NB4 (cell line): ENCODE results near the gene CSTPP1.

Experiments
- POLR2A ChIP-seq: IDR thresholded peaks from 2 replicates; pipeline ENCODE4 v1.6.1; 2011; ENCODE audit warnings: mild to moderate bottlenecking; ENCODE audit not compliant: insufficient read length; ENCODE audit errors: extremely low read depth
- TF ChIP-seq, protein P1 (sequence below): IDR thresholded peaks from one replicate; pipeline ENCODE4 v1.5.1; 2012; ENCODE audit warnings: low read depth, low read length
- TF ChIP-seq, protein P2 (sequence below): IDR thresholded peaks from 2 replicates; pipeline ENCODE4 v1.6.1; 2011; ENCODE audit warnings: low read depth, low read length

- TF ChIP-seq, protein P1, sequence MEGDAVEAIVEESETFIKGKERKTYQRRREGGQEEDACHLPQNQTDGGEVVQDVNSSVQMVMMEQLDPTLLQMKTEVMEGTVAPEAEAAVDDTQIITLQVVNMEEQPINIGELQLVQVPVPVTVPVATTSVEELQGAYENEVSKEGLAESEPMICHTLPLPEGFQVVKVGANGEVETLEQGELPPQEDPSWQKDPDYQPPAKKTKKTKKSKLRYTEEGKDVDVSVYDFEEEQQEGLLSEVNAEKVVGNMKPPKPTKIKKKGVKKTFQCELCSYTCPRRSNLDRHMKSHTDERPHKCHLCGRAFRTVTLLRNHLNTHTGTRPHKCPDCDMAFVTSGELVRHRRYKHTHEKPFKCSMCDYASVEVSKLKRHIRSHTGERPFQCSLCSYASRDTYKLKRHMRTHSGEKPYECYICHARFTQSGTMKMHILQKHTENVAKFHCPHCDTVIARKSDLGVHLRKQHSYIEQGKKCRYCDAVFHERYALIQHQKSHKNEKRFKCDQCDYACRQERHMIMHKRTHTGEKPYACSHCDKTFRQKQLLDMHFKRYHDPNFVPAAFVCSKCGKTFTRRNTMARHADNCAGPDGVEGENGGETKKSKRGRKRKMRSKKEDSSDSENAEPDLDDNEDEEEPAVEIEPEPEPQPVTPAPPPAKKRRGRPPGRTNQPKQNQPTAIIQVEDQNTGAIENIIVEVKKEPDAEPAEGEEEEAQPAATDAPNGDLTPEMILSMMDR = no peak
- TF ChIP-seq POLR2A = no peak
- TF ChIP-seq, protein P2, sequence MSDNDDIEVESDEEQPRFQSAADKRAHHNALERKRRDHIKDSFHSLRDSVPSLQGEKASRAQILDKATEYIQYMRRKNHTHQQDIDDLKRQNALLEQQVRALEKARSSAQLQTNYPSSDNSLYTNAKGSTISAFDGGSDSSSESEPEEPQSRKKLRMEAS = no peak
Observed at GRCh38 chr11:46991391-46991790, 54.8 kb downstream of the CSTPP1 start.
